ENCODE results near the gene ANXA3.

DNA sequence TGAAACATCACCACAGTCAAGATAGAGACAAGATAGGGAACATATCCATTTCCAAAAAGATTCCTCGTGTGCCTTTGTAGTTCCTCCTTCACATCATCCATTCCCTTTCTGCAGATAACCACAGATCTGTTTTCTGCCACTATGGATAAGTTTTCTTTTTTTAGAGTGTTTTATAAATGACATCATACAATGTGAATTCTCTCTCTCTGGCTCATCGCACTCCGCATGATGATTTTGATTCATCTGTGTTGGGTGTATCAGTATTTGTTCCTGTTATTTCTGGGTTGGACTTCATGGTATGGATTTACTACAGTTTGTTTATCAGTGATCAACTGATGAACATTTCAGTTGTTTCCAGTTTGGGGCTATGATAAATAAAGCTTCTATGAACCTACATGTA, 23.2 kb upstream of the ANXA3 start:
- TF ChIP-seq CTCF (conservative IDR thresholded peaks at IDR 0.05; ENCODE audit: low read depth, low read length) (no peak), EZH2phosphoT487 (IDR thresholded peaks at IDR 0.05; ENCODE audit: borderline replicate concordance, low read length) (no peak)
